ENCODE measurements around the gene TBX4. TPM values are rescaled to one million over a fixed set of nuclear protein-coding genes. Genes with fewer than 3 reads are reported as not detected.

The TBX4 gene
- total and polyA plus RNA-seq, 4 donors = not detected

DNA sequence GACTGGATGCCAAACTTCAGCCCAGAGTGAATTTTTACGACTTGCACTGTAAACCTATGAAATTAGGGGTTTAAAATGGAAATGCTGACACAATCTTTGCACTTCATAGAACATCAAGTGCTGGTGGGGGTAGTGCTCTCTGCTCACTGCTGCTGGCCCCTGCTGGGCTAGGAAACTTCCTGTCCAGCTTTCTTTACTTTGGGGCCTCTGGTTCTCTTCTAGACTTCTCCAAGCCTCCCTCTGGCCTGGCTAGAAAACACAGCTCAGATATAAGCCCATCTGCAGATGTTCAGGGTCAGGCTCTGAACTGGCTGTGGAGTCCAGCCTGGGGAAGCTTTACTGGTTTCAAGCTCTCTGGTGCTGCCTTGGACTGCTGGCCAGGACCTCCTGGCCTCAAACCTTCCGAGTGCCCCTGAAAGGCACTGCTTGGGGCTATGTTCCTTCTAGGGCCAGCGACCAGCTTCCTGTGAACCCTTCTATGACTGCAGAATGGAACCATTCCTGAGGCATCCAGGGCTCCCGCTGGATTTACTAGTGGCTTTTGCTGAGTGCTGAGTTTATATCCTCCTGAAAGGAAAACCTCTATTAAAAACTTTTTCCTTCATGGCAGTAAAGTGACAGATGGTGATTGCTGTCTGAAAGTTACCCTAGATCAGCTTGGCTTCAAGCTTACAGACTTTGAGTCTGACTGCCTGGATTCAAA, 59.4 kb downstream of the TBX4 start:
- TF ChIP-seq, protein P1, sequence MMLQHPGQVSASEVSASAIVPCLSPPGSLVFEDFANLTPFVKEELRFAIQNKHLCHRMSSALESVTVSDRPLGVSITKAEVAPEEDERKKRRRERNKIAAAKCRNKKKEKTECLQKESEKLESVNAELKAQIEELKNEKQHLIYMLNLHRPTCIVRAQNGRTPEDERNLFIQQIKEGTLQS (IDR thresholded peaks at IDR 0.05) = no peak
- no peak for TF ChIP-seq MAX (IDR thresholded peaks at IDR 0.05)
- TF ChIP-seq, protein P2, sequence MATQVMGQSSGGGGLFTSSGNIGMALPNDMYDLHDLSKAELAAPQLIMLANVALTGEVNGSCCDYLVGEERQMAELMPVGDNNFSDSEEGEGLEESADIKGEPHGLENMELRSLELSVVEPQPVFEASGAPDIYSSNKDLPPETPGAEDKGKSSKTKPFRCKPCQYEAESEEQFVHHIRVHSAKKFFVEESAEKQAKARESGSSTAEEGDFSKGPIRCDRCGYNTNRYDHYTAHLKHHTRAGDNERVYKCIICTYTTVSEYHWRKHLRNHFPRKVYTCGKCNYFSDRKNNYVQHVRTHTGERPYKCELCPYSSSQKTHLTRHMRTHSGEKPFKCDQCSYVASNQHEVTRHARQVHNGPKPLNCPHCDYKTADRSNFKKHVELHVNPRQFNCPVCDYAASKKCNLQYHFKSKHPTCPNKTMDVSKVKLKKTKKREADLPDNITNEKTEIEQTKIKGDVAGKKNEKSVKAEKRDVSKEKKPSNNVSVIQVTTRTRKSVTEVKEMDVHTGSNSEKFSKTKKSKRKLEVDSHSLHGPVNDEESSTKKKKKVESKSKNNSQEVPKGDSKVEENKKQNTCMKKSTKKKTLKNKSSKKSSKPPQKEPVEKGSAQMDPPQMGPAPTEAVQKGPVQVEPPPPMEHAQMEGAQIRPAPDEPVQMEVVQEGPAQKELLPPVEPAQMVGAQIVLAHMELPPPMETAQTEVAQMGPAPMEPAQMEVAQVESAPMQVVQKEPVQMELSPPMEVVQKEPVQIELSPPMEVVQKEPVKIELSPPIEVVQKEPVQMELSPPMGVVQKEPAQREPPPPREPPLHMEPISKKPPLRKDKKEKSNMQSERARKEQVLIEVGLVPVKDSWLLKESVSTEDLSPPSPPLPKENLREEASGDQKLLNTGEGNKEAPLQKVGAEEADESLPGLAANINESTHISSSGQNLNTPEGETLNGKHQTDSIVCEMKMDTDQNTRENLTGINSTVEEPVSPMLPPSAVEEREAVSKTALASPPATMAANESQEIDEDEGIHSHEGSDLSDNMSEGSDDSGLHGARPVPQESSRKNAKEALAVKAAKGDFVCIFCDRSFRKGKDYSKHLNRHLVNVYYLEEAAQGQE (IDR thresholded peaks at IDR 0.05) = no peak
- no peak for TF ChIP-seq RAD21 (IDR thresholded peaks at IDR 0.05)
- TF ChIP-seq HNF4G (IDR thresholded peaks at IDR 0.05) = no peak
- TF ChIP-seq RXRA (IDR thresholded peaks at IDR 0.05) = no peak
- TF ChIP-seq TAF1 (conservative IDR thresholded peaks at IDR 0.05) = no peak
- no peak for TF ChIP-seq ZBTB33 (IDR thresholded peaks at IDR 0.05)
- no peak for TF ChIP-seq SP1 (IDR thresholded peaks at IDR 0.05)
- no peak for TF ChIP-seq NR2F2 (IDR thresholded peaks at IDR 0.05)
- TF ChIP-seq FOXA1 (IDR thresholded peaks at IDR 0.05) = no peak
- TF ChIP-seq EGR1 (IDR thresholded peaks at IDR 0.05; ENCODE audit: low read depth in 2 of 2) = no peak
- TF ChIP-seq GABPA (IDR thresholded peaks at IDR 0.05 in 1 of 2, conservative IDR thresholded peaks at IDR 0.05 in 1 of 2) = no peak
- Histone ChIP-seq H3K9ac (ENCODE audit: low read depth in 1 of 2, low read length in 2 of 2) (no peak overlapping the region), H3K27me3 (ENCODE audit: control insufficient read depth in 4 of 4, insufficient read depth in 4 of 4, low read length in 3 of 4) (no peaks in the 10 kb centered on the region), H3K9me3 (ENCODE audit: control insufficient read depth in 4 of 4, low read length in 3 of 4) (no peaks in the 10 kb centered on the region), H3K36me3 (ENCODE audit: control insufficient read depth in 4 of 4, insufficient read depth in 3 of 4, low read depth in 1 of 4, low read length in 3 of 4) (no peaks in the 10 kb centered on the region), H3K27ac (ENCODE audit: low read depth in 1 of 2, low read length in 2 of 2) (no peak overlapping the region), H3K4me3 (ENCODE audit: low read depth in 1 of 3, low read length in 3 of 3) (no peak overlapping the region), H3K4me1 (ENCODE audit: control insufficient read depth in 4 of 4, insufficient read depth in 4 of 4, low read length in 3 of 4) (no peaks in the 10 kb centered on the region)
- 88% methylated on average over 4 of the region's 4 CpGs for WGBS
- no peak for DNase-seq (ENCODE audit: low spot score)

DNA sequence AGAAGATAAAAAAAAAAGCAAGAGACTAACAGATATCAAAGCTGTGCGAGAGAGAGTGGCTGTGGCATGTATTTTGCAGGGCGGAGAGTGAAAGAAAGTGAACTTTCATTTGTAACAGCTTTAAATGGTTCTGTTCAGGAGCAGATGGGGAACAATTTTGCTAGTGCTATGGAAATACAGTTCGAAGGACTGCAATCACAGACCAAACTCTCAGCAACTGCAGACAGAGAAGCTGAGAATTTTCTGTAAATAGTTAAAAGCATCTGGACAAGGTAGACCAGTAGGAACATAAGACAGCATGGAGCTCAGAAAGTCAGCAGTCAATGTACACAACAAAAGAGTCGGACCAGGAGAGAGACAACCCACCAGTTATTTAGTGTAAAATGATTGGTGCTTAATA, 62.3 kb downstream of the TBX4 start:
- Histone ChIP-seq H3K4me1 (ENCODE audit: control insufficient read depth in 4 of 4, insufficient read depth in 4 of 4, low read length in 3 of 4) (no peaks in the 10 kb centered on the region), H3K4me3 (ENCODE audit: low read depth in 1 of 3, low read length in 3 of 3) (no peak overlapping the region), H3K27me3 (ENCODE audit: control insufficient read depth in 4 of 4, insufficient read depth in 4 of 4, low read length in 3 of 4) (no peaks in the 10 kb centered on the region), H3K9me3 (ENCODE audit: control insufficient read depth in 4 of 4, low read length in 3 of 4) (no peaks in the 10 kb centered on the region), H3K9ac (ENCODE audit: low read depth in 1 of 2, low read length in 2 of 2) (no peak overlapping the region), H3K27ac (ENCODE audit: low read depth in 1 of 2, low read length in 2 of 2) (no peak overlapping the region), H3K36me3 (ENCODE audit: control insufficient read depth in 4 of 4, insufficient read depth in 3 of 4, low read depth in 1 of 4, low read length in 3 of 4) (no peaks in the 10 kb centered on the region)
- no peak for TF ChIP-seq CTCF (IDR thresholded peaks at IDR 0.05; ENCODE audit: low read depth, low read length, missing input control)
- 86% methylated on average over 4 of the region's 4 CpGs for WGBS
- no peak for DNase-seq (ENCODE audit: low spot score)

All from liver (tissue), 9 donors.